ENCODE measurements around the gene ADH1B. TPM values are rescaled to one million over a fixed set of nuclear protein-coding genes. Genes with fewer than 3 reads are reported as not detected.

Gene ADH1B
- total and polyA plus RNA-seq, 2 of the 4 experiments (the other 2 are of a cell fraction) = 0.36 to 0.46 TPM

DNA sequence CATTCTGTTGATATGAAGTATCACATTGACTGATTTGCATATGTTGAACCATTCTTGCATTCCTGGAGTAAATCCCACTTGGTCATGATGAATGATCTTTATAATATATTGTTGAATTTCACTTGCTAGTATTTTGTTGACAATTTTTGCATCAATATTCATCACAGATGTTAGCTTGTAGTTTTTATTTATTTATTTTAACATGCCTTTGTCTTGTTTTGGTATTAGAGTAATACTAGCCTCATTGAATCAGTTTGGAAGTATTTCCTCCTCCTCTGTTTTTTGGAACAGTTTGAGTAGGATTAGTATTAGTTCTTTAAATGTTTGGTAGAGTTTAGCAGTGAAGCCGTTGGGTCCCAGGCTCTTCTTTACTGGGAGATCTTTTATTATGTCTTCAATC, 45.3 kb upstream of the ADH1B start:
- TF ChIP-seq RCOR1 (IDR thresholded peaks at IDR 0.05; ENCODE audit: insufficient replicate concordance, low read length) (no peak), MAZ (IDR thresholded peaks at IDR 0.05; ENCODE audit: borderline replicate concordance, low read depth, low read length) (no peak), POLR2A (IDR thresholded peaks at IDR 0.05; ENCODE audit: low read depth, low read length) (no peak), MXI1 (IDR thresholded peaks at IDR 0.05; ENCODE audit: borderline replicate concordance, low read depth, low read length) (no peak), RFX5 (IDR thresholded peaks at IDR 0.05; ENCODE audit: low read depth, low read length) (no peak), CHD1 (IDR thresholded peaks at IDR 0.05; ENCODE audit: low read depth, low read length) (no peak)
- TF ChIP-seq, protein P1, sequence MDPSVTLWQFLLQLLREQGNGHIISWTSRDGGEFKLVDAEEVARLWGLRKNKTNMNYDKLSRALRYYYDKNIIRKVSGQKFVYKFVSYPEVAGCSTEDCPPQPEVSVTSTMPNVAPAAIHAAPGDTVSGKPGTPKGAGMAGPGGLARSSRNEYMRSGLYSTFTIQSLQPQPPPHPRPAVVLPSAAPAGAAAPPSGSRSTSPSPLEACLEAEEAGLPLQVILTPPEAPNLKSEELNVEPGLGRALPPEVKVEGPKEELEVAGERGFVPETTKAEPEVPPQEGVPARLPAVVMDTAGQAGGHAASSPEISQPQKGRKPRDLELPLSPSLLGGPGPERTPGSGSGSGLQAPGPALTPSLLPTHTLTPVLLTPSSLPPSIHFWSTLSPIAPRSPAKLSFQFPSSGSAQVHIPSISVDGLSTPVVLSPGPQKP (IDR thresholded peaks at IDR 0.05; ENCODE audit: borderline replicate concordance, low read depth, low read length) = no peak
- intact Hi-C loops (cut with micrococcal nuclease) (no loop called here), dilution Hi-C loops (cut with HindIII; ENCODE audit: low sequenced_read_pairs, unreplicated experiment) (no loop called here), in situ Hi-C loops (cut with MboI; ENCODE audit: low sequenced_read_pairs) (no loop called here)
- Histone ChIP-seq H3K36me3 (ENCODE audit: control insufficient read depth, insufficient read depth, low read length) (no peaks in the 10 kb centered on the region), H3K4ac (ENCODE audit: low read depth, low read length) (no peak overlapping the region), H3K4me2 (ENCODE audit: low read depth, low read length) (no peak overlapping the region), H2AFZ (replicated peaks; ENCODE audit: low read length, poor library complexity) (no peak overlapping the region), H4K8ac (ENCODE audit: low read depth in 2 of 2, low read length in 2 of 2) (no peak overlapping the region), H3K14ac (replicated peaks; ENCODE audit: low read depth, low read length) (no peak overlapping the region), H3K9me3 (ENCODE audit: control insufficient read depth, insufficient read depth, low read length) (no peaks in the 10 kb centered on the region), H3K27ac (ENCODE audit: insufficient read depth, low read length) (no peak overlapping the region), H3K56ac (ENCODE audit: extremely low read depth, insufficient read depth, low read length) (no peak overlapping the region), H4K20me1 (ENCODE audit: insufficient read depth, low read length) (no peaks in the 10 kb centered on the region), H3K4me3 (ENCODE audit: insufficient read depth, low read depth, low read length) (no peak overlapping the region), H2BK15ac (ENCODE audit: low read depth, low read length) (no peak overlapping the region), H2AK5ac (ENCODE audit: low read depth, low read length) (no peak overlapping the region), H3K79me1 (ENCODE audit: low read depth in 1 of 2, low read length in 2 of 2) (no peaks in the 10 kb centered on the region), H2BK5ac (ENCODE audit: low read depth, low read length, poor library complexity, severe bottlenecking) (no peak overlapping the region), H3K9me1 (ENCODE audit: insufficient read depth, low read length) (no peaks in the 10 kb centered on the region), H3K18ac (ENCODE audit: low read depth, low read length) (no peak overlapping the region), H2BK120ac (ENCODE audit: low read depth, low read length) (no peak overlapping the region), H3K27me3 (ENCODE audit: control insufficient read depth, insufficient read depth, low read length) (no peaks in the 10 kb centered on the region), H2AK9ac (replicated peaks; ENCODE audit: low read depth, low read length, poor library complexity) (no peak overlapping the region), H4K91ac (ENCODE audit: insufficient read depth, low read depth, low read length) (no peak overlapping the region), H2BK20ac (ENCODE audit: low read depth, low read length) (no peak overlapping the region), H3K4me1 (ENCODE audit: control insufficient read depth, insufficient read depth, low read length) (peaks cover 6% of the 10 kb centered on the region; the same call in 1 of the 2 replicates), H3K9ac (ENCODE audit: low read depth, low read length) (no peak overlapping the region), H3K23ac (ENCODE audit: low read depth, low read length) (no peak overlapping the region), H4K5ac (ENCODE audit: low read depth, low read length) (no peak overlapping the region)
- WGBS, 2 experiments (ENCODE audit: extremely low coverage in 2 of 2, insufficient read length in 1 of 2) = no CpG with 5 or more reads among the region's 1 CpG
- no peak for ATAC-seq (ENCODE audit: low read depth)
- CTCF ChIA-PET = no interaction called here
- POLR2A ChIA-PET (ENCODE audit: unreplicated experiment) = no interaction called here
- no TSS peak for BruUV-seq (replicated peaks)
- no peak for DNase-seq
